Muscle of leg (tissue), 11 donors: Measurements from ENCODE around the gene ARL6IP1. TPM values are rescaled to one million over a fixed set of nuclear protein-coding genes. Genes with fewer than 3 reads are reported as not detected.
"Not testable (repeated sequence)": the region's sequence is repeated elsewhere in the genome, so short reads cannot be mapped to it uniquely, and the experiment has no call there.

Experiments used
- DNase-seq: peaks from one replicate; pipeline ENCODE4 v3.0.0; 2013
- H3K27ac ChIP-seq: one replicate; pipeline ENCODE4 v1.5.1; 2013; ENCODE audit warnings: mild to moderate bottlenecking, low read length, control low read depth
- H3K27me3 ChIP-seq: one replicate; pipeline ENCODE4 v1.6.1; 2013; ENCODE audit warnings: low read length; ENCODE audit not compliant: control insufficient read depth, insufficient read depth
- H3K36me3 ChIP-seq: one replicate; pipeline ENCODE4 v1.6.1; 2013; ENCODE audit warnings: low read length; ENCODE audit not compliant: control insufficient read depth, insufficient read depth
- H3K4me1 ChIP-seq: one replicate; pipeline ENCODE4 v1.6.1; 2013; ENCODE audit warnings: low read length; ENCODE audit not compliant: control insufficient read depth, insufficient read depth
- H3K4me3 ChIP-seq: one replicate; pipeline ENCODE4 v1.5.1; 2013; ENCODE audit warnings: low read length, control low read depth
- H3K9me3 ChIP-seq: replicated peaks from 2 replicates; pipeline ENCODE4 v1.6.1; 2013; ENCODE audit warnings: low read depth, low read length; ENCODE audit not compliant: control insufficient read depth
- WGBS: methylation state at CpG from one replicate; pipeline ENCODE4 v1.1.5; 2013; ENCODE audit warnings: missing lambda C conversion rate; ENCODE audit not compliant: insufficient coverage; 5-methylcytosine and 5-hydroxymethylcytosine counted together
- polyA plus RNA-seq, 8 donors: library from polyadenylated mRNA; unstranded; fragments of 120-200 nt; gene quantifications; one replicate each; pipeline versions ENCODE4 v1.2.1 to v1.2.3, GENCODE V29; 2013; ENCODE audit warnings: inconsistent platforms in 1 of 8, low replicate concordance in 1 of 8; ENCODE audit not compliant: insufficient read length in 8 of 8, insufficient read depth in 1 of 8
- total RNA-seq: library from RNA; stranded (reverse); fragments of 120-200 nt; gene quantifications from one replicate; pipeline ENCODE4 v1.2.4, GENCODE V29; 2013

The ARL6IP1 gene
- total and polyA plus RNA-seq, 9 donors: 70.0 to 134 (median 103) TPM

- Histone ChIP-seq H3K36me3 (peaks cover 62% of the 10 kb centered on the region), H3K27me3 (no peaks in the 10 kb centered on the region), H3K27ac (no peak overlapping the region), H3K4me3 (no peak overlapping the region), H3K4me1 (peaks cover 22% of the 10 kb centered on the region), H3K9me3 (no peaks in the 10 kb centered on the region)
- no peak for DNase-seq
- 91% methylated on average over 7 of the region's 8 CpGs for WGBS
Measured at GRCh38 chr16:18784917-18785623, 16.3 kb downstream of the ARL6IP1 start.

- no peak for DNase-seq
- H3K27ac ChIP-seq: no peak overlapping the region
- H3K27me3 ChIP-seq: no peaks in the 10 kb centered on the region
- peaks cover 17% of the 10 kb centered on the region for H3K4me1 ChIP-seq
- no peak overlapping the region for H3K4me3 ChIP-seq
- 70% methylated on average over 10 of the region's 17 CpGs for WGBS
- H3K36me3 ChIP-seq: peaks cover 57% of the 10 kb centered on the region
- H3K9me3 ChIP-seq: no peaks in the 10 kb centered on the region
Measured at GRCh38 chr16:18783430-18784341, 17.7 kb downstream of the ARL6IP1 start.

GRCh38 chr16:18782697-18783429, 18.5 kb downstream of the ARL6IP1 start:
- Histone ChIP-seq H3K36me3 (peaks cover 50% of the 10 kb centered on the region), H3K27ac (no peak overlapping the region), H3K4me3 (no peak overlapping the region), H3K4me1 (peaks cover 9% of the 10 kb centered on the region), H3K9me3 (no peaks in the 10 kb centered on the region), H3K27me3 (no peaks in the 10 kb centered on the region)
- 100% methylated on average over 2 of the region's 8 CpGs for WGBS
- no peak for DNase-seq

GRCh38 chr16:18781232-18781631, 20.1 kb downstream of the ARL6IP1 start:
- H3K4me3 ChIP-seq, H3K27me3 ChIP-seq, DNase-seq, H3K4me1 ChIP-seq, H3K27ac ChIP-seq, H3K9me3 ChIP-seq: not testable (repeated sequence)
- WGBS: no CpG with 5 or more reads among the region's 6 CpGs
- H3K36me3 ChIP-seq: peaks cover 37% of the 10 kb centered on the region

GRCh38 chr16:18780460-18781026, 20.8 kb downstream of the ARL6IP1 start:
- H3K27me3 ChIP-seq, H3K4me1 ChIP-seq, H3K27ac ChIP-seq, H3K4me3 ChIP-seq, H3K9me3 ChIP-seq, DNase-seq: not testable (repeated sequence)
- peaks cover 32% of the 10 kb centered on the region for H3K36me3 ChIP-seq
- WGBS: 0% methylated on average over 2 of the region's 8 CpGs

GRCh38 chr16:18777664-18778063, 23.7 kb downstream of the ARL6IP1 start:
- not testable (repeated sequence) for H3K9me3 ChIP-seq, H3K4me1 ChIP-seq, H3K27me3 ChIP-seq, H3K27ac ChIP-seq, H3K4me3 ChIP-seq, DNase-seq, H3K36me3 ChIP-seq
- no CpG with 5 or more reads among the region's 1 CpG for WGBS

- H3K27ac ChIP-seq, H3K36me3 ChIP-seq, H3K27me3 ChIP-seq, H3K4me3 ChIP-seq, DNase-seq, H3K9me3 ChIP-seq, H3K4me1 ChIP-seq: not testable (repeated sequence)
- 92% methylated on average over 4 of the region's 5 CpGs for WGBS
Measured at GRCh38 chr16:18776334-18776733, 25.0 kb downstream of the ARL6IP1 start.

- not testable (repeated sequence) for DNase-seq, H3K4me3 ChIP-seq, H3K36me3 ChIP-seq, H3K9me3 ChIP-seq, H3K27me3 ChIP-seq, H3K4me1 ChIP-seq, H3K27ac ChIP-seq
- WGBS: 90% methylated on average over 3 of the region's 4 CpGs
Measured at GRCh38 chr16:18774651-18775050, 26.7 kb downstream of the ARL6IP1 start.

GRCh38 chr16:18772171-18772570, 29.2 kb downstream of the ARL6IP1 start:
- H3K27ac ChIP-seq, H3K9me3 ChIP-seq, DNase-seq, H3K4me3 ChIP-seq, H3K4me1 ChIP-seq, H3K36me3 ChIP-seq, H3K27me3 ChIP-seq: not testable (repeated sequence)
- WGBS: 91% methylated on average over 4 of the region's 7 CpGs
